K562 (cell line): ENCODE results near the gene PTPRC.

Experiments
- ELF4 ChIP-seq: fragments of 450-650 bp; formaldehyde crosslinking; IDR thresholded peaks from 2 replicates; pipeline ENCODE4 v1.4.0; 2022; ENCODE audit warnings: missing genetic modification characterization
- EP300 ChIP-seq: IDR thresholded peaks from 2 replicates; pipeline ENCODE4 v1.6.1; 2012; ENCODE audit warnings: low read length, improper control_type of control experiment
- NR3C1 ChIP-seq: sonication (generic); formaldehyde crosslinking; IDR thresholded peaks from 2 replicates; pipeline ENCODE4 v1.8.1; 2022; ENCODE audit warnings: missing genetic modification reagents
- XRCC5 ChIP-seq: fragments of 200-400 bp; formaldehyde crosslinking; IDR thresholded peaks from 2 replicates; pipeline ENCODE4 v1.6.1; 2017; ENCODE audit warnings: low read depth, mild to moderate bottlenecking, low read length
- TF ChIP-seq, protein P1 (sequence below): sonication (generic); formaldehyde crosslinking; IDR thresholded peaks from 2 replicates; pipeline ENCODE4 v1.9.0; 2022; ENCODE audit warnings: mild to moderate bottlenecking, missing genetic modification reagents

GRCh38 chr1:198730952-198731351 lies 92.1 kb downstream of the PTPRC start:
- TF ChIP-seq EP300 (no peak), XRCC5 (no peak), NR3C1 (no peak), ELF4 (no peak)
- TF ChIP-seq, protein P1, sequence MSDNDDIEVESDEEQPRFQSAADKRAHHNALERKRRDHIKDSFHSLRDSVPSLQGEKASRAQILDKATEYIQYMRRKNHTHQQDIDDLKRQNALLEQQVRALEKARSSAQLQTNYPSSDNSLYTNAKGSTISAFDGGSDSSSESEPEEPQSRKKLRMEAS (CRISPR knock-in tag): no peak
